CD14-positive monocyte (primary cell): ENCODE data around the gene ZNF784. TPM values are rescaled to one million over a fixed set of nuclear protein-coding genes. Genes with fewer than 3 reads are reported as not detected.

Source experiments
- DNase-seq, 3 donors: peaks; one replicate each; pipeline ENCODE4 v3.0.0-alpha.2; 2011 to 2022
- H2AFZ ChIP-seq: 2 replicates; pipeline ENCODE4 v1.6.0; 2012; ENCODE audit warnings: mild to moderate bottlenecking, low read depth, low read length, inconsistent platforms; ENCODE audit not compliant: insufficient read depth, poor library complexity, severe bottlenecking
- H3K27ac ChIP-seq, 2 donors: 1 replicate in 1 of 2; 2 replicates in 1 of 2; pipeline ENCODE4 v1.5.1; 2012 to 2013; ENCODE audit warnings: low read length in 2 of 2, control low read depth in 1 of 2, inconsistent platforms in 1 of 2, low read depth in 1 of 2, mild to moderate bottlenecking in 1 of 2
- H3K27me3 ChIP-seq, 2 donors: one replicate each; pipeline versions ENCODE4 v1.6.0 to v1.6.1; 2011 to 2013; ENCODE audit warnings: low read length in 2 of 2; ENCODE audit not compliant: control insufficient read depth in 2 of 2, insufficient read depth in 2 of 2
- H3K36me3 ChIP-seq, 2 donors: replicated peaks in 1 of 2; 1 replicate in 1 of 2; 2 replicates in 1 of 2; pipeline versions ENCODE4 v1.5.1 to v1.6.1; 2012 to 2013; ENCODE audit warnings: low read length in 2 of 2, control low read depth in 1 of 2, inconsistent platforms in 1 of 2, mild to moderate bottlenecking in 1 of 2; ENCODE audit not compliant: insufficient read depth in 2 of 2, control insufficient read depth in 1 of 2
- H3K4me1 ChIP-seq, 2 donors: 1 replicate in 1 of 2; 2 replicates in 1 of 2; pipeline versions ENCODE4 v1.5.1 to v1.6.1; 2012 to 2013; ENCODE audit warnings: low read length in 2 of 2, control low read depth in 1 of 2, inconsistent platforms in 1 of 2, mild to moderate bottlenecking in 1 of 2, moderate library complexity in 1 of 2; ENCODE audit not compliant: insufficient read depth in 2 of 2, control insufficient read depth in 1 of 2
- H3K4me2 ChIP-seq: replicated peaks from 2 replicates; pipeline ENCODE3; 2012; ENCODE audit warnings: low read length, moderate library complexity, mild to moderate bottlenecking; ENCODE audit not compliant: poor library complexity, severe bottlenecking; ENCODE audit errors: extremely low read depth
- H3K4me3 ChIP-seq, 3 experiments: fragments of 200-600 bp in 1 of 3; sonication (generic) in 1 of 3; replicated peaks in 1 of 3; 1 replicate in 2 of 3; 2 replicates in 1 of 3; pipeline ENCODE4 v1.5.1; 2011 to 2013; ENCODE audit warnings: low read length in 3 of 3, mild to moderate bottlenecking in 3 of 3, control low read depth in 2 of 3, low read depth in 2 of 3, inconsistent platforms in 1 of 3, moderate library complexity in 1 of 3
- H3K79me2 ChIP-seq: 2 replicates; pipeline ENCODE4 v1.6.0; 2012; ENCODE audit warnings: mild to moderate bottlenecking, control low read depth, inconsistent platforms, low read length, moderate library complexity; ENCODE audit not compliant: insufficient read depth
- H3K9ac ChIP-seq: 2 replicates; pipeline ENCODE4 v1.6.0; 2017; ENCODE audit warnings: low read length, mild to moderate bottlenecking; ENCODE audit not compliant: insufficient read depth, poor library complexity, severe bottlenecking
- H3K9me3 ChIP-seq, 2 donors: replicated peaks in 1 of 2; 1 replicate in 1 of 2; 2 replicates in 1 of 2; pipeline versions ENCODE4 v1.5.1 to v1.6.1; 2012 to 2013; ENCODE audit warnings: low read length in 2 of 2, control low read depth in 1 of 2; ENCODE audit not compliant: control insufficient read depth in 1 of 2, insufficient read depth in 1 of 2
- H4K20me1 ChIP-seq: 2 replicates; pipeline ENCODE4 v1.6.0; 2012; ENCODE audit warnings: mild to moderate bottlenecking, low read length, control low read depth, moderate library complexity; ENCODE audit not compliant: insufficient read depth
- H3K27ac Mint-ChIP-seq, 7 donors: one replicate each; pipeline ENCODE4 v1.8.0; 2020; ENCODE audit warnings: mild to moderate bottlenecking in 7 of 7, mixed read lengths in 7 of 7, moderate library complexity in 6 of 7, inconsistent platforms in 2 of 7
- H3K27me3 Mint-ChIP-seq, 3 donors: one replicate each; pipeline ENCODE4 v1.8.0; 2021 to 2022; ENCODE audit warnings: low read depth in 3 of 3, mild to moderate bottlenecking in 3 of 3, mixed read lengths in 3 of 3, moderate library complexity in 3 of 3, inconsistent platforms in 1 of 3
- H3K36me3 Mint-ChIP-seq, 2 donors: one replicate each; pipeline ENCODE4 v1.8.0; 2020; ENCODE audit warnings: mixed read lengths in 2 of 2, inconsistent platforms in 1 of 2, mild to moderate bottlenecking in 1 of 2
- H3K4me1 Mint-ChIP-seq: one replicate; pipeline ENCODE4 v1.8.0; 2020; ENCODE audit warnings: mild to moderate bottlenecking, mixed read lengths
- H3K4me3 Mint-ChIP-seq, 2 donors: one replicate each; pipeline ENCODE4 v1.8.0; 2020; ENCODE audit warnings: mild to moderate bottlenecking in 2 of 2, mixed read lengths in 2 of 2, moderate library complexity in 1 of 2
- H3K9me3 Mint-ChIP-seq, 7 donors: one replicate each; pipeline ENCODE4 v1.8.0; 2020 to 2022; ENCODE audit warnings: mixed read lengths in 7 of 7, mild to moderate bottlenecking in 6 of 7, moderate library complexity in 6 of 7, inconsistent platforms in 2 of 7
- WGBS: methylation state at CpG from one replicate; pipeline ENCODE4 v1.1.5; 2013; ENCODE audit warnings: missing lambda C conversion rate; ENCODE audit not compliant: insufficient coverage; 5-methylcytosine and 5-hydroxymethylcytosine counted together
- intact Hi-C, 2 donors: fragments of 100-400 bp; cut with micrococcal nuclease; formaldehyde crosslinking; loops; one replicate each; pipeline versions ENCODE4 v1.15.0 to v1.15.1; 2023
- polyA plus RNA-seq, 3 donors: library from polyadenylated mRNA; depleted of rRNA in 1 of 3; unstranded in 2 of 3; stranded (reverse) in 1 of 3; fragments of 300-500 nt in 2 of 3; fragments of >200 nt in 1 of 3; fragmentation: Illumina TruSeq in 2 of 3; gene quantifications; 1 replicate in 2 of 3; 2 replicates in 1 of 3; pipeline ENCODE4 v1.2.3, GENCODE V29; 2012 to 2021
- TF ChIP-seq, protein P1 (sequence below): fragments of 200-600 bp; IDR thresholded peaks from one replicate; pipeline ENCODE4 v1.8.0; 2022; ENCODE audit warnings: antibody characterized with exemption, mild to moderate bottlenecking

ZNF784 gene
- polyA plus RNA-seq, 3 donors = 1.5 to 5.5 (median 2.4) TPM

GRCh38 chr19:55636723-55637122 lies 12.4 kb upstream of the ZNF784 start:
- Histone ChIP-seq H3K9ac (no peak overlapping the region), H3K4me2 (peak overlapping the region; percentile 85), H2AFZ (no peak overlapping the region), H3K27me3 (no peaks in the 10 kb centered on the region), H3K36me3 (no peaks in the 10 kb centered on the region), H3K4me1 (peaks cover 46 to 66% of the 10 kb centered on the region in 2 donors), H3K4me3 (peak overlapping the region in 1 of 3 experiments; percentile 86), H3K9me3 (peaks cover 0 to 3% of the 10 kb centered on the region in 2 donors), H3K79me2 (peaks cover 38% of the 10 kb centered on the region), H4K20me1 (peaks cover 6% of the 10 kb centered on the region), H3K27ac (no peak overlapping the region)
- H3K9me3 Mint-ChIP-seq = peaks cover 0 to 7% (median 1%) of the 10 kb centered on the region in 7 donors
- peaks cover 72% of the 10 kb centered on the region for H3K4me1 Mint-ChIP-seq
- no peak for DNase-seq
- peak overlapping the region in 1 of 2 donors; percentile 100 for H3K4me3 Mint-ChIP-seq
- H3K27ac Mint-ChIP-seq = peak overlapping the region in 6 of 7 donors; percentile 2 to 100 (median 75)
- H3K27me3 Mint-ChIP-seq = peaks cover 0 to 12% (median 4%) of the 10 kb centered on the region in 3 donors
- peaks cover 12 to 15% of the 10 kb centered on the region in 2 donors for H3K36me3 Mint-ChIP-seq
- TF ChIP-seq, protein P1, sequence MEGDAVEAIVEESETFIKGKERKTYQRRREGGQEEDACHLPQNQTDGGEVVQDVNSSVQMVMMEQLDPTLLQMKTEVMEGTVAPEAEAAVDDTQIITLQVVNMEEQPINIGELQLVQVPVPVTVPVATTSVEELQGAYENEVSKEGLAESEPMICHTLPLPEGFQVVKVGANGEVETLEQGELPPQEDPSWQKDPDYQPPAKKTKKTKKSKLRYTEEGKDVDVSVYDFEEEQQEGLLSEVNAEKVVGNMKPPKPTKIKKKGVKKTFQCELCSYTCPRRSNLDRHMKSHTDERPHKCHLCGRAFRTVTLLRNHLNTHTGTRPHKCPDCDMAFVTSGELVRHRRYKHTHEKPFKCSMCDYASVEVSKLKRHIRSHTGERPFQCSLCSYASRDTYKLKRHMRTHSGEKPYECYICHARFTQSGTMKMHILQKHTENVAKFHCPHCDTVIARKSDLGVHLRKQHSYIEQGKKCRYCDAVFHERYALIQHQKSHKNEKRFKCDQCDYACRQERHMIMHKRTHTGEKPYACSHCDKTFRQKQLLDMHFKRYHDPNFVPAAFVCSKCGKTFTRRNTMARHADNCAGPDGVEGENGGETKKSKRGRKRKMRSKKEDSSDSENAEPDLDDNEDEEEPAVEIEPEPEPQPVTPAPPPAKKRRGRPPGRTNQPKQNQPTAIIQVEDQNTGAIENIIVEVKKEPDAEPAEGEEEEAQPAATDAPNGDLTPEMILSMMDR = no peak
- intact Hi-C loops = loop anchor here in 1 of 2 donors (10.0 kb wide), 1 partner anchor 178 kb away; no protein-coding TSS in a partner anchor
- WGBS = 96% methylated on average over 3 of the region's 4 CpGs

DNA sequence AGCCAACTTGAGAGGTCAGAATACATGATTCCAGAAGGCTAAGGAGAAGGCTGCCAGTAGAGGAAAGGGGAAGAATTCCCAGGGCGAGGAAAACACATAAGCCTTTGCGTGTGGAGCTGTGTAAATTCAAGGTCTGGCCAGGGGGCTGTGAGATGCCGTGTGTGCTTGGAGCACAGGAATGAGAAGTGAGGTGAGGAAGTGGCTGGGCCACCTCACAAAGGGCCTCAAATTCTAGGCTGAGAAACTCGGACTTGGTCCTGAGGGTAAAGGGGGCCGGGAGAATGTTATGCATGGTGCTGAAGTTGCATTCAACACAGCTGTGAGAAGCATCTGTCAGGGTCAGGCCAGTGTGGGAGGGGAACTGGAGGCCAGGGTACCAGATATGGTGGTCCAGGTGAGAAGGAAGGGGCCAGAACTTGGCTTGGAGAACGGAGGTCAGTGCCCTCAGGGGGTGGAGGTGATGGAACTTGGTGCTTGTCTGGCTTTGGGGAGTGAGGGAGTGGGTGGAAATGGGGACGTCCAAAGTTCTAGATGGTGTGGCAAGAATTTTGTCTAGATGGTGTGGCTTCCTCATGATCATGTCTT lies 11.6 kb upstream of the ZNF784 start:
- Histone ChIP-seq H3K27me3 (no peaks in the 10 kb centered on the region), H2AFZ (no peak overlapping the region), H3K4me2 (peak overlapping the region; percentile 85), H3K4me1 (peaks cover 40 to 58% of the 10 kb centered on the region in 2 donors), H3K27ac (peak overlapping the region; percentile 89 to 100), H4K20me1 (peaks cover 6% of the 10 kb centered on the region), H3K9me3 (peaks cover 0 to 3% of the 10 kb centered on the region in 2 donors), H3K36me3 (no peaks in the 10 kb centered on the region), H3K79me2 (peaks cover 34% of the 10 kb centered on the region), H3K9ac (peak overlapping the region; percentile 98), H3K4me3 (peak overlapping the region; percentile 86 to 90 (median 89))
- intact Hi-C loops = loop anchor here in 1 of 2 donors (2.0 to 10.0 kb wide), 2 partner anchors 39 to 179 kb away; partner anchors contain the start of gene EPN1
- Mint-ChIP-seq H3K27ac (peak overlapping the region; percentile 99 to 100 (median 100)), H3K9me3 (peaks cover 0 to 7% (median 0%) of the 10 kb centered on the region in 7 donors), H3K36me3 (peaks cover 12 to 15% of the 10 kb centered on the region in 2 donors), H3K4me3 (peak overlapping the region; percentile 100), H3K27me3 (peaks cover 0 to 8% (median under 1%) of the 10 kb centered on the region in 3 donors), H3K4me1 (peaks cover 69% of the 10 kb centered on the region)
- TF ChIP-seq, protein P1 = no peak
- WGBS = 65% methylated on average over 7 of the region's 7 CpGs
- peak in 1 of 3 donors; percentile 21 for DNase-seq
